ENCODE data around the gene GJB2.

The GJB2 gene

DNA sequence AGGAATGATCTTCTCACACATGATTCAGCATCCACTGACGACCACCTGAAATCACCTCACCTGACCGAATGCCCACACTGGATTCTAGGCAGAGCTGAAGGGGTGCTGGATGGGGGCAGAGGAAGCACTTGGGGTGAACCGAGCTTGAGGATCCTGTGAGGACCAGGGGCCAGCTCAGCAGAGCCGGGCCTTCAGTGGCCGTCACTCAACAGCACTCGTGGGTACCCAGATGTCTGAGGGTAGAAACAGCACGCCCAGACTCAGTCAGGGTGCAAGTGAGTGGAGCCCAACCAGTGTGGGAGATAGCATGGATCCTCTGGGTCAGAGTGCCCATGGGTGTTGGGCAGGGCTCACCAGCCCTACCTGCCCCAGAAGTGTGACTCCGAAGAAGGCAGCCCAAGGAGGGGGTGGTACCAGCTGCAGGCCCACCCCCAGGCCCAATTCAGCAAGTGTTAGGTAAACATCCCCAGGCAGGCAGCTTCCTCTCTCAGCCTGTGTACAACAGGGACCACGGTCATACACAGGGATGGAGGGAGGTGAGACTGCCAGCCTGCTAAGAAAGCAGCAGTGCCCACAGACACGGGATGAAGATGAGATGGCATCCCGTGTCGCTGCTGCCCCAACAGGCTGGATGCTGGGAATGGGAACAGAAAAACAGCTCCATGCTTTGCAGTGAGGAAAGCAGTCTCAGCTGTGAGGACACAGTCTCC is 48.4 kb downstream of the GJB2 start:
- Mint-ChIP-seq H3K27ac (no peak overlapping the region), H3K36me3 (ENCODE audit: low read depth) (no peaks in the 10 kb centered on the region), H3K4me1 (peaks cover 22% of the 10 kb centered on the region), H3K27me3 (ENCODE audit: low read depth, poor library complexity) (peaks cover 15% of the 10 kb centered on the region), H3K9me3 (no peaks in the 10 kb centered on the region), H3K4me3 (no peak overlapping the region)
- TF ChIP-seq, protein P1, sequence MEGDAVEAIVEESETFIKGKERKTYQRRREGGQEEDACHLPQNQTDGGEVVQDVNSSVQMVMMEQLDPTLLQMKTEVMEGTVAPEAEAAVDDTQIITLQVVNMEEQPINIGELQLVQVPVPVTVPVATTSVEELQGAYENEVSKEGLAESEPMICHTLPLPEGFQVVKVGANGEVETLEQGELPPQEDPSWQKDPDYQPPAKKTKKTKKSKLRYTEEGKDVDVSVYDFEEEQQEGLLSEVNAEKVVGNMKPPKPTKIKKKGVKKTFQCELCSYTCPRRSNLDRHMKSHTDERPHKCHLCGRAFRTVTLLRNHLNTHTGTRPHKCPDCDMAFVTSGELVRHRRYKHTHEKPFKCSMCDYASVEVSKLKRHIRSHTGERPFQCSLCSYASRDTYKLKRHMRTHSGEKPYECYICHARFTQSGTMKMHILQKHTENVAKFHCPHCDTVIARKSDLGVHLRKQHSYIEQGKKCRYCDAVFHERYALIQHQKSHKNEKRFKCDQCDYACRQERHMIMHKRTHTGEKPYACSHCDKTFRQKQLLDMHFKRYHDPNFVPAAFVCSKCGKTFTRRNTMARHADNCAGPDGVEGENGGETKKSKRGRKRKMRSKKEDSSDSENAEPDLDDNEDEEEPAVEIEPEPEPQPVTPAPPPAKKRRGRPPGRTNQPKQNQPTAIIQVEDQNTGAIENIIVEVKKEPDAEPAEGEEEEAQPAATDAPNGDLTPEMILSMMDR (IDR thresholded peaks at IDR 0.05), result no peak
- no peak for DNase-seq

DNA sequence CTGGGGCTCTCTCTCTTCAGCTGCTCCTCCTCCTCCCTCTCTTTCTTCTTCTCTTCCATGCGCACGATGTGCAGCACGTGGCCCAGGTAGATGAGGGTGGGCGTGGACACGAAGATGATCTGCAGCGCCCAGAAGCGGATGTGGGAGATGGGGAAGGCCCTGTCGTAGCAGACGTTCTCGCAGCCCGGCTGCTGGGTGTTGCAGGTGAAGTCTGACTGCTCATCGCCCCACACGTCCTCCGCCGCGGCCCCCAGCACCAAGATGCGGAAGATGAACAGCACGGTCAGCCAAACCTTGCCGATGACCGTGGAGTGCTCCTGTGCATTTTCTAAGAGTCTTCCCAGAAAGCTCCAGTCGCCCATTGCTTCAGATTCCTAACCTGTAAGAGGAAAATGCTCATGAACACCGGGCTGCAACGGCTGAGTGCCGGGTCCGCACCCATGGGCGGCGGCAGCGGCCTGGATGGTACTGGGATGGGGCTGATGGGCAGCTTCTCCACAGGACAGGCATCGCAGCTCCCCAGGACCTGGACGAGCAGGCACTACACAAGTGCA is 49.7 kb downstream of the GJB2 start:
- DNase-seq, result no peak
- no peak overlapping the region for H3K27ac Mint-ChIP-seq

DNA sequence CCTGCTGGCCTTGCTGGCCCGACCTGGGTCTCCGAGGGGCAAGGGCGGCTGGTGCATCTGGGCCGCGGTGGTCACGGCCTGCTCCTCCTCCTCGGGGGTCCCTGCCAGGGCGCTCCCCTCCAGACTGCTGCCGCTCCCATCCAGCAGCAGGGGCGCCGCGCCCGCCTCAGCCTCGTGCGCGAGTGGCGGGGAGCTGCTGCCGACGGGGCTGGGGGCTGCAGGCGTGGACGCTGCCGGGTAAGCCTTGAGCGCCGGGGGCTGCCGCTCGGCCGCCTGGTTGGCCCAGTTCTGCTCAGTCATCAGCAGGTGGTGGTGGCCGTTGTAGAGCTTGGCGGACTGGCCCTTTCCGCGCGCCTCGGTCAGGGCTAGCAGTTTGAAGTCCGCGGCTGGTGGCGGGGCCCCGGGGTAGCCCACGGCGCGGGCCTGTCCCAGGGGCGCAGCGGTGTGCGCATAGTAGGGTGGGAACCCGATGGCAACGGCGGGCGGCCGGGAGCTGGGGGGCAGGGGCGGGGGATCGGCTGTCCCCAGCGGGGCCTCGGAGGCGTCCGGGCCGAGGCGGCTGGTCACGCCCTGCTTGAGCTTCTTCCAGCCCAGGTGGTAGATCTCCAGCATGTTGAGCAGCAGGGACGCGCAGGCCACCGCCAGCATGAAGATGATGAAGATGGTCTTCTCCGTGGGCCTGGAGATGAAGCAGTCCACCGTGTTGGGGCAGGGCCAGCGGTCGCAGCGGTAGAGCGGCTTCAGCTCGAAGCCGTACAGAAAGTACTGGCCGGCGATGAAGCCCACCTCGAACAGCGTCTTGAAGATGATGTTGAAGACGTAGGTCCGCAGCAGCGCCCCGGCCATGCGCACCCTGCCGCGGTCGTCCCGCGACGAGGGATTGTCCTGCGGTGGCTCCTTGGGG is 50.5 kb downstream of the GJB2 start:
- TF ChIP-seq, protein P1 (IDR thresholded peaks at IDR 0.05), result no peak
- H3K4me1 Mint-ChIP-seq, result peaks cover 10% of the 10 kb centered on the region
- no peaks in the 10 kb centered on the region for H3K36me3 Mint-ChIP-seq (ENCODE audit: low read depth)
- DNase-seq, result no peak
- no peaks in the 10 kb centered on the region for H3K9me3 Mint-ChIP-seq
- H3K27me3 Mint-ChIP-seq (ENCODE audit: low read depth, poor library complexity), result peaks cover 32% of the 10 kb centered on the region
- H3K27ac Mint-ChIP-seq, result no peak overlapping the region
- H3K4me3 Mint-ChIP-seq, result no peak overlapping the region

More for the DNA sequence above, 49.7 kb downstream of the GJB2 start:
- H3K27me3 Mint-ChIP-seq (ENCODE audit: low read depth, poor library complexity), result peaks cover 25% of the 10 kb centered on the region
- no peak overlapping the region for H3K4me3 Mint-ChIP-seq
- TF ChIP-seq, protein P1 (IDR thresholded peaks at IDR 0.05), result no peak
- peaks cover 10% of the 10 kb centered on the region for H3K4me1 Mint-ChIP-seq
- H3K9me3 Mint-ChIP-seq, result no peaks in the 10 kb centered on the region
- no peaks in the 10 kb centered on the region for H3K36me3 Mint-ChIP-seq (ENCODE audit: low read depth)

DNA sequence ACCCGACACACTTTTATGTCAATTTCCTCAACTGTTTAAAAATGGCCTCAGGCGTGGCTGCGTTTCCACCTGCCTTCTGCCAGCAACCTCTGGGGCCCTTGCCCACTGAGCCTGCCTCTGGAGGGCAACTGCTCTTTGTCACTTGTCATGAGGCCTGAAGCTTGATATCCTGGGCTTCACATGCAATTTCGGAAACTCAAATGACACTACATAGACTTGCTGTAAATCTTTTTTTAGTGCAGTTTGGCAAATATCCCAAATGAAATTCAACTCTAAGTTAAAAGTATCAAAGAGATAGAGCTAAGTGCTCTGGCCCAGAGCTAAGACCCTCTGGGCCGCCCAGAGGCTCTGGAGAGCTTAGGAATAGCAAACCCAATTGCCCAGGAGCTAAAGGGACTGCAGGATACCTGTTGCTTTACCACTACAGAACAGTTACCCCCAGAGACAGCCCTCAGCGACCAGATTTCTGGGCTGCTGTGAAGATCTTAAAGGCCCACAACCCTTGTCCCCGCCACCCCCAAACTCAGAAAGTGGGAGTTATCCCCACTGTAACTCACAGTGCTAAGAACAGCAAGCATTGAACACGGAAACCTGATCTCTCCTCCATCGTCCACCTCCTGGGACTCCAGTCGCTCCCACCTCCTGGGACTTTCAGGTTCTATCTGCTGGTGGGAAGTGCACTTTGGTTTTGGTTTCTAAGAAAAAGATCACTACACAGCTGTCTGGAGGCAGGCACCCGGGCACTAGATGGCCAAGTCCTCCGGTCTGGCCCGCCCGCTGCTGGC is 51.3 kb downstream of the GJB2 start:
- Mint-ChIP-seq H3K9me3 (no peaks in the 10 kb centered on the region), H3K27me3 (ENCODE audit: low read depth, poor library complexity) (peaks cover 36% of the 10 kb centered on the region), H3K4me1 (peaks cover 10% of the 10 kb centered on the region), H3K27ac (no peak overlapping the region), H3K4me3 (peak overlapping the region; percentile 28), H3K36me3 (ENCODE audit: low read depth) (no peaks in the 10 kb centered on the region)
- DNase-seq, result no peak
- TF ChIP-seq, protein P1 (IDR thresholded peaks at IDR 0.05), result no peak

DNA sequence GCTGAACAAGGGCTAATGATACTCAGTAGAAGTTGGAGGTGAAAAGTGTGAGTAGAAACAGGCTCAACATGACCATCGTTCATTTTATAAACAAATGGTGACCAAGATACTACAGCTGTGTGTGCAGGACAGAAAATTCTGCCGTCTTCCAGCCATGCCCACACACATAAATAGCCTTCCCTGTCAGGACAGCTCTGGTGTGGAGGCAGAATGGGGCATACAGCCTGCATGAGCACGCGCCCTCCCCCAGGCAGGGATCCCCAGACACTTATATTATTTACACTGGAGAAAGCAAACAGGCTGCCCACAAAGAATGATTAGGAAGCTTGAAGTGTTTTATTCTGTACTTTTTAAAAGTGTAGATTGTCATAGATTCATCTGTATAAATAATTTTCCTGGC is 52.3 kb downstream of the GJB2 start:
- Mint-ChIP-seq H3K27ac (no peak overlapping the region), H3K27me3 (ENCODE audit: low read depth, poor library complexity) (peaks cover 43% of the 10 kb centered on the region), H3K4me1 (peaks cover 10% of the 10 kb centered on the region), H3K36me3 (ENCODE audit: low read depth) (no peaks in the 10 kb centered on the region), H3K9me3 (no peaks in the 10 kb centered on the region), H3K4me3 (no peak overlapping the region)
- TF ChIP-seq, protein P1 (IDR thresholded peaks at IDR 0.05), result no peak
- DNase-seq, result no peak

Data from nephron progenitor cell (in vitro differentiated cells).